ENCODE data around the gene MVB12B.
A peak's percentile ranks its signal among the peaks of the same experiment; 100 is the strongest.

The MVB12B gene

DNA sequence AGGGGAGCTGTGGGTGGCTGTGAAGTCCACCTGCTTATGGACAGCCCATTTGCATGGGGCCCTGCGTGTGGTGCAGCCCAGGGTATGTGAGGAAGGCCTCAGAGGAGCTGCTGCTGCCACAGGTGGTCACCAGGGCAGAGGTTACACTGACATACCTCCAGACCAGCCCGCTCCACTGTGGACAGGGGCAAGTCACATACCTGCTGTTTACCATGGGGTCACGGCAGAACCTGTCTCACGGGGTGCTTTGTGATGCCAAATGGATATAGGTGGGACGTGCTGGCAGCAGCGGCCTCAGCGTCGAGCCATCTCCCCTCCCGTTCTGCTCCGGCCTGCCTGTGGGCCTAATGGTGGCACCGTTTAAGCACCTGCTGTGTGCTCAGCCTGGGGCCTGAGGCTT is 159.6 kb downstream of the MVB12B start:
- no peak for DNase-seq

DNA sequence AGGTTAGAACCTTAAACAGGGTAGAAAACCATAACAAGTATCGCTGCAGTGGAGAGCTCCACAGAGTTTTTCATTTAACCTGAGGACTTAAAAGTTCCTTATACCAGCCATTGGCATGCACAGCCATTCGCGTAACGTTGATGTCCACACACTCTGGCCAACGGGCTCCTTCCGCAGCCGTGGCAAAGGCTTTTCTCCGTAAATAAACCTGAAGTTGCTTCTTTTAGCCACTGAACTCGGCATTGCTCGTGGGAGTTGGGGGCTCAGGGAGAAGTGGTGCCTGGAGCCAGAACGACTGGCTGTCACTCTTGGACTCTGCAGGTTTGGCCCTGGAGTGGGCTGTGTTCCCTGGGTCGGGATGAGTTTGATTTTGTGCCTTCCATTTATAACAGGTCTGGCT is 161.2 kb downstream of the MVB12B start:
- no peak for DNase-seq

DNA sequence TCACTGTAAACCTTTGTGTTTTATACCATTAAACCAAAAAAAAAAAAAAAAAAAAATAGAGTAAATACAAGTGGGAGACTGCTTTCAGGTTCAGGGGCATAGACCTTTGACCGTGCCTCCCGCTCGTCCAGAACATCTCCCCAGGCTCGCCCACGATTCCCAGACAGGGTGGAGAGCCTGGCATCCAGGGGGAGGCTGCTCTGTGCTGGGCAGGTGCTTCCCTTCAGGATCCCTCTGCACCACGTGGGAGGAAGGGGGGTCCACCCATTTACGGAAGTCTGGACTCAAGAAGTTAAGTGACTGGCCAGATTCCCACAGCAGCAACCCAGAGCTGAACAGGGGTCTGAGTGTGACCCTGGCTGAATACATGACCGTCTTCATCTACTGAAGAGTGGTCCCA is 161.7 kb downstream of the MVB12B start:
- no peak for DNase-seq

GRCh38 chr9:126488881-126489404 is 162.3 kb downstream of the MVB12B start:
- DNase-seq, result peak in 8 of 56 donors; percentile 16 to 48 (median 30)

DNA sequence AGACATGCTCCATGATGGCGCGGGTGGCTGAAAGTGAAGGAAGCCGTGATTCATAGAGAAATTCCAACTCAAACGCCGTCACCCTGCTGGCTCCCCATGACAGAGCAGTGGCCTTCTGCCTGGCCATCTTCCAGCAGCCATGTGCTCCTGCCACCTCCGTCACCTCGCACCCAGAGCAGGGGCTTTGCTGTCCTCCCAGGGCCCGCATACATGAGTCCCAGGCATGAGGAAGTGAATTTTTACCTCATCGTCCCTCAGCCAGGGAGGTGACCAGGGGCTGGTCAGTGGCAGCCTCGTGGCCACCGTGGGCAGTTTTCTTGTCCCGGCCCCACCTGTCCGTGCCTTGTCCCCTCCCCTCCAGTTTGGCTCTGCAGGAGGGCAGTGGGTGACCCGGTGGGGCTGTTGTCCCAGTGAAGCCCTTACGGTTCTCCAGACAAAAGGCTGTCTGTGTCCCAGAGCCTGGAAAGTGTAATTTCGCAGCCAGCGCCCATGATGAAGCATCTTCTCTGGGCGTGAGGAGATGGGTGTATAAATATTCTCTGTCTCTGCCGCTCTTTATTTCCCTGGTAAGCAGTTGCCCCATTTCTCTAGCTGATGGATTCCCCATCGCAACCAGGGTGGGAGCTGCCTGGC is 163.1 kb downstream of the MVB12B start:
- peak in 4 of 56 donors; percentile 20 to 60 (median 39) for DNase-seq

GRCh38 chr9:126490214-126490631 is 163.6 kb downstream of the MVB12B start:
- DNase-seq, result peak in 17 of 56 donors; percentile 16 to 60 (median 38)

DNA sequence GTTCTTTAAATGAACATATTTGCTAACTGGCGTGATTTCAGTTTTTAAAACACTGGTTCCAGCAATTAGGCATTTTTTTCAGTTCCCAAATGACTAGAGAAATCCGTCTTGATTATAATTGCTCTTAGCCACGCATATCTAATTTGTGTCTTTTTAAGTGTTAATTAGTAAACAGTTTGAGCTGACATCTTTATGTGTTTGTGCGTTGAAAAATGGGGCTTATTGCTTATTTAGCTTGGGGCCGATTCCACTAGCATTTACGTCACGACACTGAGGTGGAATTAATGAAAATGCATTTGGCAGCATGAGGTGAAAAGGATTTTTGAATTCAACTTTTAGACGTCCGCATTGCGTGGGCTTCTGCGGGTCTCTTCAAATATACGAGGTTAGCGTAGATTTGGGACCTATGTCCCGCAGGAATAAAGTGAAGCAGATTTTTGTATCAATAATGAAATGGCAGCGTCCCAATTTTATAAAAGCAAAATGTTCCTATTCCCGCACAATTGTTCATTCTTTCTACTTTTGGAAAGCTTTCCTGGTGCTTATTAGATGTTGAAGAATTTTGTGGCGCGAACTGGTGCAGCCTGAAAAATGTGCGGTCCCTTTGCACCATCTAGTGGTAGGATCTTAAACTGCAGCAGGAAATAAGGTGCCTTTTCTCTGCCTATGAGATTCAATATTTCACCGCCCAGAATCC is 164.4 kb downstream of the MVB12B start:
- DNase-seq, result peak in 33 of 56 donors; percentile 12 to 82 (median 43)

DNA sequence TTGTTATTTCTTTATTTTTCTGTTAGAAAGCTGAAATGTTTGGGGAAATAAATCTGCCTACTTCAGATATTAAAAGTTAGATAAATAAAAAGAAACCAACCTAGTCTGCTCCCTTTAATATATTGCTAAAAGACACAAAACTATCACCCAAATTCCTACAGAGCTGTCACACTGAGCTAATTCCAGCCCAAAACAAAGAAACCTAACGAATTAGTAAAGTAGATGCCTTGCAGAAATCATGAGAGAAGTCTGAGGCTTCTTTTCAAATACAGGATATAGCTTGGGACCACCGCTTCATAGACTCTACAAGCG is 164.9 kb downstream of the MVB12B start:
- DNase-seq, result no peak

DNA sequence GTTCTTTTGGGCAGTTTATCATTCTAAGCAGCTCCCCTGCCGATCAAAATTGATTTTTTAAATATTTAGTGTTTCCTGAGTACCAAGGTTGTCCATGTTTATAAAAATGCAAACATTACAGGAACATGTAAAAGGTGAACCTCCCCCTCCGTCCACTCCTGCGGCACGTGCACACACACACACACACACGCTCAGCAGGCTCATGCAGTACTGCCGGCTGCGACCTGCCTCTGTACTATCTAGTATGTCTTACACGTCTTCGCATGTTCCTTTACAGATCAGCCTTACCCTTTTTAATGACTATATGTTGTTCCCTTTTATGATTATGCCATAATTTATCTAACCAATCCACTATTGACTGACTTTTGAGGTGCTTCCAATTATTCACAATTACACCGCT is 165.3 kb downstream of the MVB12B start:
- DNase-seq, result no peak

- peak in 1 of 56 donors; percentile 27 for DNase-seq
Measured at GRCh38 chr9:126494264-126494663, 167.6 kb downstream of the MVB12B start.

- no peak for DNase-seq
Measured at GRCh38 chr9:126494746-126495145, 168.1 kb downstream of the MVB12B start.

- DNase-seq, result no peak
Measured at GRCh38 chr9:126495411-126496180, 169.0 kb downstream of the MVB12B start.

DNA sequence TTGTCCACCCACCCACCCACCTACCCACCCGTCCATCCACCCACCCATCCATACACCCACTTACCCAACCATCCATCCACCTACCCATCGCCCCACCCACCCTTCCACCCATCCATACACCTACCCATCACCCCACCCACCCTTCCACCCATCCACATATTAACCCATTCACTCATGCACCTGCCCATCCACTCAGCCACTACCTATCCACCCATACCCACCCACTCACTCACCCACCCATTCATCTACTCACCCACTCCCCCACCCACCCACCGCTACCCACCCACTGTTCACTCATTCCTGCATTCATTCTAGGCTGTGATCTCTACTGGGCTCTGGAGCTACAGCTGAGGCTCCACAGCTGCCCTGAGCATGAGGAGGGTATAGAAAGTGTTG is 169.6 kb downstream of the MVB12B start:
- DNase-seq, result no peak

- DNase-seq, result peak in 3 of 56 donors; percentile 15 to 25 (median 22)
Measured at GRCh38 chr9:126496781-126497659, 170.4 kb downstream of the MVB12B start.

GRCh38 chr9:126497660-126498275 is 171.1 kb downstream of the MVB12B start:
- DNase-seq, result no peak

GRCh38 chr9:126498331-126498730 is 171.7 kb downstream of the MVB12B start:
- no peak for DNase-seq

- DNase-seq, result peak in 15 of 56 donors; percentile 21 to 60 (median 41)
Measured at GRCh38 chr9:126499005-126499910, 172.6 kb downstream of the MVB12B start.

- no peak for DNase-seq
Measured at GRCh38 chr9:126499911-126500599, 173.4 kb downstream of the MVB12B start.
